Large intestine (tissue), 3 donors: ENCODE results near the gene CLRN2. TPM values are rescaled to one million over a fixed set of nuclear protein-coding genes. Genes with fewer than 3 reads are reported as not detected.
A peak's percentile ranks its signal among the peaks of the same experiment; 100 is the strongest.
"Not testable (repeated sequence)": the region's sequence is repeated elsewhere in the genome, so short reads cannot be mapped to it uniquely, and the experiment has no call there.

Experiments used
- DNase-seq, 2 donors: peaks; one replicate each; pipeline versions ENCODE4 v3.0.0 to v3.0.0-alpha.2; 2013
- H3K27ac ChIP-seq: one replicate; pipeline ENCODE4 v1.5.1; 2013; ENCODE audit warnings: low read length
- H3K27me3 ChIP-seq: 2 replicates; pipeline ENCODE4 v1.6.1; 2013; ENCODE audit warnings: low read length; ENCODE audit not compliant: control insufficient read depth, insufficient read depth
- H3K36me3 ChIP-seq: 2 replicates; pipeline ENCODE4 v1.6.1; 2013; ENCODE audit warnings: low read length; ENCODE audit not compliant: control insufficient read depth, insufficient read depth
- H3K4me1 ChIP-seq: one replicate; pipeline ENCODE4 v1.6.1; 2013; ENCODE audit warnings: low read length; ENCODE audit not compliant: control insufficient read depth, insufficient read depth
- H3K4me3 ChIP-seq: one replicate; pipeline ENCODE4 v1.5.1; 2013; ENCODE audit warnings: low read length
- H3K9me3 ChIP-seq: one replicate; pipeline ENCODE4 v1.6.1; 2013; ENCODE audit warnings: mild to moderate bottlenecking, low read depth, low read length, moderate library complexity; ENCODE audit not compliant: control insufficient read depth
- WGBS: methylation state at CpG from one replicate; pipeline ENCODE4 v1.1.5; 2013; ENCODE audit warnings: low lambda C conversion rate; ENCODE audit not compliant: insufficient coverage; 5-methylcytosine and 5-hydroxymethylcytosine counted together
- polyA plus RNA-seq: library from polyadenylated mRNA; unstranded; fragments of 120-200 nt; gene quantifications from one replicate; pipeline ENCODE4 v1.2.1, GENCODE V29; 2013

CLRN2 gene
- polyA plus RNA-seq, 1 donor = not detected

DNA sequence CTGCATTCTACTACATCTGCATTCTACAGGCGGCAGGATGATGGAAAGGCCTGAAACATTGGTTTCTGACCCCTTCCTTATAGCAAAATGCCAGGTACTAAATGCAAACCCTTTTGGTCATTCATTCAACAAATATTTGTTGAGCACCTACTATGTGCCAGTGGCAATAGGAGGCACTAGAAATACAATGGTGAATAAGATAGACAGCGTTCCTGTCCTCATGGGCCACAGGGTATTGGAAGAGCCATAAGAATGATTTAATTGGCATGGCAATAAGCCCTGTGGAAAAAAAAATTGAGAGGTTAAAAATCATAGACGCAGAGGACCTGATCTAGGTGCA lies 44.7 kb downstream of the CLRN2 start:
- Histone ChIP-seq H3K36me3 (no peaks in the 10 kb centered on the region), H3K4me1 (peaks cover 5% of the 10 kb centered on the region), H3K27me3 (peaks cover 3% of the 10 kb centered on the region), H3K9me3 (no peaks in the 10 kb centered on the region), H3K4me3 (no peak overlapping the region), H3K27ac (peak overlapping the region; percentile 11)
- WGBS = 86% methylated on average over 1 of the region's 3 CpGs
- no peak for DNase-seq

GRCh38 chr4:17560065-17560673 lies 45.2 kb downstream of the CLRN2 start:
- no peak overlapping the region for H3K27ac ChIP-seq
- H3K36me3 ChIP-seq = no peaks in the 10 kb centered on the region
- DNase-seq = no peak
- H3K4me3 ChIP-seq = no peak overlapping the region
- H3K27me3 ChIP-seq = peaks cover under 1% of the 10 kb centered on the region
- H3K9me3 ChIP-seq = no peaks in the 10 kb centered on the region
- no CpG with 5 or more reads among the region's 6 CpGs for WGBS
- H3K4me1 ChIP-seq = peaks cover 5% of the 10 kb centered on the region

GRCh38 chr4:17561195-17561909 lies 46.4 kb downstream of the CLRN2 start:
- DNase-seq = no peak
- no peak overlapping the region for H3K27ac ChIP-seq
- no peaks in the 10 kb centered on the region for H3K36me3 ChIP-seq
- H3K9me3 ChIP-seq = no peaks in the 10 kb centered on the region
- H3K4me3 ChIP-seq = no peak overlapping the region
- H3K27me3 ChIP-seq = no peaks in the 10 kb centered on the region
- no CpG with 5 or more reads among the region's 8 CpGs for WGBS
- H3K4me1 ChIP-seq = peaks cover 5% of the 10 kb centered on the region

DNA sequence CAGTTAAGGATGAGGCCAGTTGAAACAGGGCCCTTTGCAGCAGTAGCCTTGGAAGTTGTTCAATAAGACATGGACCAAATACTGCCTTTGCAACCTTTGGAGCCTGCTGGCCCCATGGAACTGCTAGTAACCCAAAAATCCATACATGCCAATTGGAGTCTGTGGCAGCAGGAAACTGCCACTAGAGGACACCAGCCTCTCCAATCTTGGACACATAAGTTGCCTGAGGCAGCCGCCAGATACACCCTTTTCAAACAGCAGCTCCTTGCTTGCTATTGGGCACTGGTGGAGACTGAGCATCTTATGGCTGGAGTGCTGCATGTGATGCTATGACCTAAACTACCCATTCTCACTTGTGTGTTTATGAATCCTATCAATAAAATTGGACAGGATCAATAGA lies 47.2 kb downstream of the CLRN2 start:
- Histone ChIP-seq H3K9me3 (no peaks in the 10 kb centered on the region), H3K4me1 (peaks cover 5% of the 10 kb centered on the region), H3K27me3 (no peaks in the 10 kb centered on the region), H3K36me3 (no peaks in the 10 kb centered on the region), H3K4me3 (no peak overlapping the region), H3K27ac (no peak overlapping the region)
- no peak for DNase-seq
- no CpG with 5 or more reads among the region's 1 CpG for WGBS

- Histone ChIP-seq H3K9me3 (no peaks in the 10 kb centered on the region), H3K36me3 (no peaks in the 10 kb centered on the region), H3K27me3 (no peaks in the 10 kb centered on the region), H3K4me3 (no peak overlapping the region), H3K27ac (no peak overlapping the region), H3K4me1 (no peaks in the 10 kb centered on the region)
- no peak for DNase-seq
- WGBS = no CpG with 5 or more reads among the region's 3 CpGs
These were observed 50.9 kb downstream of the CLRN2 start for GRCh38 chr4:17565846-17566245.

DNA sequence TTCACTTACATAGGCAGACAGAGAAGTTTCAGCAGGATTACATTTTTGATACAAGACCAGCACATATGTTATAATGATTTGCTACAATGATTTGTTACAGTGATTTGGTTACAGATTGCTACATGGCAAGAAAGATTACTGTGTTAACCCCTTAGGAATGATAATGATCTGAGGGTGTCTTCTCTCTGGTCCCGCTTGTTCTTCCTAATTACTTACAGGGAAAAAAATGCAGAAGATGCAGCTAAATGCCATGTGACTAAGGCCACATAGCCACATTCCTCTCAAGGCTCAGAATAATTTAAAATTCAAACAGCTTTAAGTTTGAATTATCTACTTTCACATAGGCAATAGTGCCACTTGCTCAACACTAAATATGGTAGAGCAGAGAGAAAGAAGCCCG lies 52.3 kb downstream of the CLRN2 start:
- no peak overlapping the region for H3K27ac ChIP-seq
- no peak overlapping the region for H3K4me3 ChIP-seq
- 100% methylated on average over 1 of the region's 2 CpGs for WGBS
- H3K27me3 ChIP-seq = no peaks in the 10 kb centered on the region
- no peaks in the 10 kb centered on the region for H3K4me1 ChIP-seq
- no peaks in the 10 kb centered on the region for H3K36me3 ChIP-seq
- no peak for DNase-seq
- no peaks in the 10 kb centered on the region for H3K9me3 ChIP-seq

- WGBS = no CpG with 5 or more reads among the region's 4 CpGs
- H3K27ac ChIP-seq = no peak overlapping the region
- H3K9me3 ChIP-seq = peaks cover 3% of the 10 kb centered on the region
- DNase-seq = peak in 1 of 2 donors; percentile 31
- H3K4me3 ChIP-seq = no peak overlapping the region
- H3K27me3 ChIP-seq = no peaks in the 10 kb centered on the region
- H3K36me3 ChIP-seq = no peaks in the 10 kb centered on the region
- peaks cover 15% of the 10 kb centered on the region for H3K4me1 ChIP-seq
These were observed 59.2 kb downstream of the CLRN2 start for GRCh38 chr4:17574206-17574605.

DNA sequence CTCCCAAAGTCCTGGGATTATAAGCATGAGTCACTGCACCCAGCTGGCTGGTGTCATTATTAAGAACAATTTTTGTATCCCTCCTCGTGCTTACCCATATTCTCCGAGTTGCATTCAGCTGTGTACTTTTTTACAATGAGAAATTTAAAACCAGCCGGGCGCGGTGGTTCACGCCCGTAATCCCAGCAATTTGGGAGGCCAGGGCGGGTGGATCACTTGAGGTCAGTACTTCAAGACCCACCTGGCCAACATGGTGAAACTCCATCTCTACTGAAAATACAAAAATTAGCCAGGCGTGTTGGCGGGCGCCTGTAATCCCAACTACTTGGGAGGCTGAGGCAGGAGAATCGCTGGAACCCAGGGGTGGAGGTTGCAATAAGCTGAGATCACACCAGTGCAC lies 60.2 kb downstream of the CLRN2 start:
- H3K9me3 ChIP-seq, H3K27ac ChIP-seq, H3K36me3 ChIP-seq, H3K27me3 ChIP-seq, H3K4me3 ChIP-seq, DNase-seq: not testable (repeated sequence)
- peaks cover 15% of the 10 kb centered on the region for H3K4me1 ChIP-seq
- no CpG with 5 or more reads among the region's 12 CpGs for WGBS

Other genes starting within 250 kb of the CLRN2 start
- 72.9 TPM for gene QDPR, start 3.1 kb upstream of the CLRN2 start, polyA plus RNA-seq
- gene LAP3, start 62.0 kb downstream of the CLRN2 start, polyA plus RNA-seq = 76.1 TPM
- gene MED28, start 99.5 kb downstream of the CLRN2 start, polyA plus RNA-seq = 50.4 TPM